Hematopoietic multipotent progenitor cell treated with erythropoietin and hydrocortisone succinate and interleukin-3 and kit ligand, for 4 days (in vitro differentiated cells): ENCODE measurements around the gene ANKMY1.

Source experiments
- DNase-seq: peaks from one replicate; pipeline ENCODE4 v3.0.0-alpha.2; 2015

The ANKMY1 gene

GRCh38 chr2:240468303-240469238 is 89.2 kb downstream of the ANKMY1 start:
- no peak for DNase-seq

- no peak for DNase-seq
Observed at GRCh38 chr2:240467659-240468302, 90.0 kb downstream of the ANKMY1 start.

GRCh38 chr2:240467149-240467642 is 90.6 kb downstream of the ANKMY1 start:
- no peak for DNase-seq

GRCh38 chr2:240466579-240467148 is 91.1 kb downstream of the ANKMY1 start:
- no peak for DNase-seq

GRCh38 chr2:240465765-240466578 is 91.8 kb downstream of the ANKMY1 start:
- DNase-seq, result no peak

GRCh38 chr2:240465268-240465764 is 92.5 kb downstream of the ANKMY1 start:
- no peak for DNase-seq

GRCh38 chr2:240464514-240465241 is 93.1 kb downstream of the ANKMY1 start:
- no peak for DNase-seq

- DNase-seq, result no peak
Observed at GRCh38 chr2:240463866-240464481, 93.8 kb downstream of the ANKMY1 start.

GRCh38 chr2:240463274-240463865 is 94.4 kb downstream of the ANKMY1 start:
- no peak for DNase-seq

GRCh38 chr2:240462707-240463273 is 95.0 kb downstream of the ANKMY1 start:
- DNase-seq, result no peak

GRCh38 chr2:240462073-240462706 is 95.6 kb downstream of the ANKMY1 start:
- DNase-seq, result no peak

- DNase-seq, result no peak
Observed at GRCh38 chr2:240461471-240462072, 96.2 kb downstream of the ANKMY1 start.

- no peak for DNase-seq
Observed at GRCh38 chr2:240460781-240461431, 96.9 kb downstream of the ANKMY1 start.

- no peak for DNase-seq
Observed at GRCh38 chr2:240460253-240460711, 97.5 kb downstream of the ANKMY1 start.

GRCh38 chr2:240459401-240460252 is 98.2 kb downstream of the ANKMY1 start:
- DNase-seq, result no peak

- no peak for DNase-seq
Observed at GRCh38 chr2:240458900-240459391, 98.8 kb downstream of the ANKMY1 start.

GRCh38 chr2:240458044-240458899 is 99.5 kb downstream of the ANKMY1 start:
- DNase-seq, result no peak
